Left forelimb (tissue), 1 donor: ENCODE data around the gene BTC.
"Not testable (repeated sequence)": the region's sequence is repeated elsewhere in the genome, so short reads cannot be mapped to it uniquely, and the experiment has no call there.

Experiments
- DNase-seq: peaks from one replicate; pipeline ENCODE4 v3.0.0-alpha.2; 2018; ENCODE audit warnings: low spot score

Gene BTC

GRCh38 chr4:74757136-74757535 lies 37.2 kb downstream of the BTC start:
- no peak for DNase-seq

GRCh38 chr4:74755486-74755885 lies 38.8 kb downstream of the BTC start:
- DNase-seq: no peak

- no peak for DNase-seq
Observed at GRCh38 chr4:74754218-74754617, 40.1 kb downstream of the BTC start.

GRCh38 chr4:74752798-74753197 lies 41.5 kb downstream of the BTC start:
- DNase-seq: no peak

GRCh38 chr4:74751856-74752255 lies 42.5 kb downstream of the BTC start:
- DNase-seq: no peak

- DNase-seq: no peak
Observed at GRCh38 chr4:74751247-74751646, 43.1 kb downstream of the BTC start.

- DNase-seq: no peak
Observed at GRCh38 chr4:74742185-74742584, 52.1 kb downstream of the BTC start.

GRCh38 chr4:74738464-74739143 lies 55.7 kb downstream of the BTC start:
- no peak for DNase-seq

GRCh38 chr4:74734995-74735394 lies 59.3 kb downstream of the BTC start:
- DNase-seq: no peak

- DNase-seq: no peak
Observed at GRCh38 chr4:74733756-74734155, 60.6 kb downstream of the BTC start.

- DNase-seq: no peak
Observed at GRCh38 chr4:74724979-74725378, 69.3 kb downstream of the BTC start.

- no peak for DNase-seq
Observed at GRCh38 chr4:74716436-74716765, 77.9 kb downstream of the BTC start.

GRCh38 chr4:74715706-74716435 lies 78.5 kb downstream of the BTC start:
- no peak for DNase-seq

GRCh38 chr4:74714611-74715130 lies 79.7 kb downstream of the BTC start:
- no peak for DNase-seq

- not testable (repeated sequence) for DNase-seq
Observed at GRCh38 chr4:74708135-74708534, 86.2 kb downstream of the BTC start.
